Esophagus mucosa (tissue), 1 donor: ENCODE measurements around the gene ACSF2. TPM values are rescaled to one million over a fixed set of nuclear protein-coding genes. Genes with fewer than 3 reads are reported as not detected.
"Not testable (repeated sequence)": the region's sequence is repeated elsewhere in the genome, so short reads cannot be mapped to it uniquely, and the experiment has no call there.

Experiments
- ATAC-seq: fragments of 200-7000 bp; cut with Tn5 transposase; one replicate; pipeline ENCODE4 v1.9.1; 2020
- total RNA-seq: library from RNA; stranded (reverse); gene quantifications from one replicate; pipeline ENCODE4 v1.2.4, GENCODE V29; 2023
- donor health status: DM: yes; HTN: yes; CAD: no.

Gene ACSF2
- total RNA-seq, 1 donor from 2014 or later = 15.1 TPM

DNA sequence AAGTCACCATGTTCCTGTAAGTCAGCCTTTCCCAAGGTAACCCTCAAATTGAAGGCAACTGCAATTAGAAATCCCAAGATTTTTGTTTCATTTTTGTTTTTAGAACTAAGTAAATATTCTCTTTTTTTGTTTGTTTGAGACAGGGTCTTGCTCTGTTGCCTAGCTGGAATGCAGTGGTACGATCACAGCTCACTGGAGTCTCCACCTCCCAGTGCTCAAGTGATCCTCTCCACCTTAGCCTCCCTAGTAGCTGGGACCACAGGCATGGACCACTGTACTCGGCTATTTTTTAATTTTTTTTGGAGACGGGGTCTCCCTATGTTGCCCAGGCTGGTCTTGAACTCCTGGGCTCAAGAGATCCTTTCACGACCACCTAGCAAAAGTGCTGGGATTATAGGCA is 18.1 kb upstream of the ACSF2 start:
- ATAC-seq = no peak

DNA sequence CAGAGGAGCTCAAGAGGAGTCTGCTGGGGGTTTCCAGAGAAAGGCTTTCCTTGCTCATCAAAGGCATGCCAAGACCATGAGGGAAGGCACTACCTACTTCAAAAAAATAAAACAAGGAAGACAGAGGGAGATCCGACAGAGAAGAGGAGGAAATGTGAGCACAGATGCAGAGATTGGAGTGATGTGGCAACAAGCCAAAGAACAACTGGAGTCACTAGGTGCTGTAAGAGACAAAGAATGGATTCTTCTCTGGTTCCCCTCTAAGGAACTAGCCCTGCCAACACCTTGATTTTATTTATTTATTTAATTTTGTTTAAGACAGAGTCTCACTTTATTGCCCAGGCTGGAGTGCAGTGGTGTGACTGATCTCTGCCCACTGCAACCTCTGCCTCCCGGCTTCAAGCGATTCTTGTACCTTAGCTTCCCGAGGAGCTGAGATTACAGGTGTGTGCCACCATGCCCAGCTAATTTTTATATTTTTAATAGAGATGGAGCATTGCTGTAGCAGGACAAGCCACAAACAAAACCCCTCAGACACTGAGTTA is 13.8 kb upstream of the ACSF2 start:
- no peak for ATAC-seq

DNA sequence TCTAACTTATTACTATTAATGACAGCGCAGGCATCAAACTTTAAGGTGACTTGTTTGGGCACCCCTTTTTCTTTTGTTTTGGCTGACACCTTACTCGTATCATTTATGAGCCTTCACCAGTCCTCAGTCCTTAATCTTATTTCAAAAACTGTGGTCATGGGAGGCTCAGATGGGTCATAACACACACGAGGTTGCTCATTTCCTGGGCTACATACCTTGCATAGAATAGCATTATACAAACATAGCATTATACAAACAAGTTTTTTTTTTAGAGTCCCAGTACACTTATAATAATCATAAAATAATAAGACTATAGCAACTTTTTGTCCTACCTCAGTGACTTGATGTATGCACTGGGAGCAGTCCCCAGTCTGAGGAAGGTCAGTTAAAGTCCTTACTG is 11.2 kb upstream of the ACSF2 start:
- no peak for ATAC-seq

DNA sequence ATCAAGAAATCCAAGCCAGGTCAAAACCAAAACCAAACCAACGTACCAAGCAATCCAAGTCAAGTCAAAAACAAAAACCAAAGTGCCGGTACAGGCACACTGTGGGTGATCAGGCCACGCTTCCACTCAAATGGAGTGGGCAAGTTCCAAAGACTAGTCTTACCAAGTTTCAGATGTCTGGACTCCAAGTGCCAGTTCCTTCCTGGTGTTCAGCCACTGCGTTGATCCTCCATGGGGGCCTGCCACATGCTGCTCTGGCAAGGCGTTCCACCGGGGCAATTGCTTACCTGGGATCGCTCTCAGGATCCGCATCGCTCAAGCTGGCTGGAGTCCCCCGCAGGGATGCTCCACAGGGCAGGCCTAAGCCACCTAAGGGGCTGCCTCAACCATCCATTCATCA is 6.4 kb upstream of the ACSF2 start:
- ATAC-seq = not testable (repeated sequence)

DNA sequence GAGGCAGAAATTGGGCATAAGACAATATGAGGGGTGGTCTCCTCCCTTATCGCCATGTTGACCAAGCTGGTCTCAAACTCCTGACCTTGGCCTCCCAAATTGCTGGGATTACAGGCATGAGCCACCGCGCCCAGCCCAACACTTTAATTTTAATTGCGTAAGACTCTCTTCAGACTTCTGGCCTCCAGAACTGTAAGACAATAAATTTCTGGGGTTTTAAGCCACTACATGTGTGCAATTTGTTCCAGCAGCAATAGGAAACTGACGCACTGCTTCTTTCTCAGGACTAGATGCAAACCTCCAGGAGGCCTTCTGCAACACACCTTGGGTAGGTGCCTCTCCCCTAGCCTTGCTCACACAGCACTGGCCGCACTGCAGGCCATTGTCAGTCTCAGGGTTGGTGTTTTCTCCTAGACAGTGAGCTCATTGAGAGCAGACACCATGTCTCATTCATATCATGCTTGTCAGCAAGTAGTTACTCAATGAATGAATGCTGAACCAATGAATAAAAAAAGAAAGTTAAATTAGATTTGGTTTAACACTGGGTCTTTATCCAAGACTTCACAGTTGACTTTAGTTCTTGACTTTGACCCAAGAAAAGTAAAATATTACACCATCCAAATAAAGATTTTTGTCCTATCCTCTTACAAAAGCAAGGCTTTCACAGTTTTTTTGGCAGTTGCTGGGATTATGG is 5.5 kb upstream of the ACSF2 start:
- peak; percentile 25 for ATAC-seq

DNA sequence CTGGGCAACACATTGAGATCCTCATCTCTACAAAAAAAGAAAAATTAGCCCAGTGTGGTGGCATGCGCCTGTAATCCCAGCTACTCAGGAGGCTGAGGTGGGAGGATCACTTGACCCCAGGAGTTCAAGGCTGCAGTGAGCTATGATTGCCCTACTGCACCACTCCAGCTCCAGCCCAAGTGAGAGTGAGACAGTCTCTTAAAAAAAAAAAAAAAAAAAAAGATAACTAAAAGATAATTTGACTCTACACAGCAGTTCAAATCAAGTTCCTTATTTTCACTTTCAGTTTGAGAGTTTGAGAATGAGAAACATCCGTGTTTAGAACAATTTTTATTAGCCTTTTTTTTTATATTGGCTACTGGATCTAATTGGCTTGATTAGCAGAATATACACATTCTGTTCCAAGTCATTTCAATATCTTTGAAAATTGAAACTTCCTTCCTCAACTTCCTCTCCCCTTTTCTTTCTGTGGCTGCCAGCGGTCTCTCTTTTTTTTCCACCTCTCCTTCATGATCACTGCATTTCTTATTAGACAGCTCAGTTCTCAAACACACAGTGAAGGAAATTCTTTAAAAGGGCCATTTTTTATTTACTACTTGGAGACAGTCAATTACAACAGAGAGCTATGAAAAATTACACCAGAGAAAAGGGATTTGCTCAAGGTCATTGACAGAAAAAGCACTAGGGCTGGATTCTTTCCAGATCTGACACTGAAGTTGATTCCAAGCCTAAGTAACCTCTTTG is 4.5 kb upstream of the ACSF2 start:
- ATAC-seq = no peak

DNA sequence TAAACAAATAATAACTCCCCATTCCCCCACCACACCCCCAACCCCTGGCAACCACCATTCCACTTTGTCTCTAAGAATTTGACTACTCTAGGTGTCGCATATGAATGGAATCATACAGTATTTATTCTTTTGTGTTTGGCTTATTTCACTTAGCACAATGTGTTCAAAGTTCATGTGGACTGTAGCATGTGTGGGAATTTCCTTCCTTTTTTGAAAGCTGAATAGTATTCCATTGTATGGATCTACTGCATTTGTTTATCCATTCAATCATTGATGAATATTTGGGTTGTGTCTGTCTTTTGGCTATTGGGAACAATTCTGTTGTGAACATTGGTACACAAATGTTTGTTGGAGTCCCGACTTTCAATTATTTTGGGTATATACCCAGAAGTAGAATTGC is 3.3 kb upstream of the ACSF2 start:
- ATAC-seq = no peak

DNA sequence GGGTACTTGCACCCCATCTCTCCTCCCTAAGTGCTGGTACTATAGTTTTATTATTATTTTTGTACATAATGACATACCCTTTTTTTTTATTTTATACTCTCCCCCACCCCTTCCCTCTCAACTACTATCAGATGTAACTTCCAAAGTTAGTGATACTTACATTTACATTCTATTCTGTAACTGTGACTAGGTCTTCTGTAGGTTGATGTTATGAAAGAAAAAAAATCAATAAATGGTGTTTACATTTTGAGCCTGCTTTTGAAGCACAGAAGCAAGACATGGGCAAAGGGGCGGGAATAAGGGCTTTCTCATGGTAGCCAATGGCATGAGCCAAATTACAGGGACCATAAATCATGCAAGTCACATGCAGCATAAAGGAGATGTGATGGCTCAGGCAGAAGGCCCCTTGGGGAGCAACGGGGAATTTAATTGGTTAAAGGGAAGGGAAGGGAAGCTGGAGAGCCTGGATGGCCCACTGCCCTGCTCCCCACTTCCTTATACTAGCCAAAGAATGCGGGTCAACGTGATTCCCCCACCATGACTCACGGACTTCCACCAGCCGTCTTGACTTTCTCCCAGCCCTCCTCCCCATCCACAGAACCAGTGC is 2.4 kb upstream of the ACSF2 start:
- peak; percentile 24 for ATAC-seq

DNA sequence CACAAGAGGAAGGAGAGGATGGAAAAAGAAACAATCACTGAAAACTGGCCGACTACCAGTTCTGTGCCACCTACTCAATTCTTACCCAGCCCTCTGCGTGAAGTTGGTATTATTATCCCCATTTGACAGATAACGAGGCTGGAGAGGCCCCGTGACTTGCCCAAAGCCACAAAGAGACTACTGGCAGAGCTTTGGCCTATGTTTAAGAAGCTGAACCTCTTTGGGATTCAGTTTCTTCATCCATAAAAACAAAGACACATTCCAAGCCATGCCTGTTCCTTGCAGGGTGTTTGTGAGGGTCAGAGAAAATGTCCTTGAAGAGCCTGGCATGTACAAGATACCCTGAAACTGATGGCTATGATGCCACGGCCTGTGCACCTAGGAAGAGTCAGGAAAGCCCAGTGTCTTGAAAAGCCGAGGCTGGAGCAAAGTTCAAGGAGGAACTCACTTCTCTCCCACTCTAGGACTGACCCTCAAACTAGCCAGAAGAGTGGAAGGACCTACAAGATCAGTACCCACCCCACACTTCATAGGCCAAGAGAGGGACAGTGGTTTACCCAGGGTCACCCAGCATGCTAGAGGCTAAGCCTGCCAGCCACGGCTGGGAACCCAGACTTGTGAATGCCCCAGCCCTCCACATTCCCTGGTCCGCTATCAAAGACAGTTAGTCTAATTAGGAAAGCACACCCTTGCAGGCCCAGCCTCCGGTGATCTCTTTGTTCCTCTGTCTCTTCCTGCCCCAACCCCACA is 1.6 kb upstream of the ACSF2 start:
- ATAC-seq = no peak

DNA sequence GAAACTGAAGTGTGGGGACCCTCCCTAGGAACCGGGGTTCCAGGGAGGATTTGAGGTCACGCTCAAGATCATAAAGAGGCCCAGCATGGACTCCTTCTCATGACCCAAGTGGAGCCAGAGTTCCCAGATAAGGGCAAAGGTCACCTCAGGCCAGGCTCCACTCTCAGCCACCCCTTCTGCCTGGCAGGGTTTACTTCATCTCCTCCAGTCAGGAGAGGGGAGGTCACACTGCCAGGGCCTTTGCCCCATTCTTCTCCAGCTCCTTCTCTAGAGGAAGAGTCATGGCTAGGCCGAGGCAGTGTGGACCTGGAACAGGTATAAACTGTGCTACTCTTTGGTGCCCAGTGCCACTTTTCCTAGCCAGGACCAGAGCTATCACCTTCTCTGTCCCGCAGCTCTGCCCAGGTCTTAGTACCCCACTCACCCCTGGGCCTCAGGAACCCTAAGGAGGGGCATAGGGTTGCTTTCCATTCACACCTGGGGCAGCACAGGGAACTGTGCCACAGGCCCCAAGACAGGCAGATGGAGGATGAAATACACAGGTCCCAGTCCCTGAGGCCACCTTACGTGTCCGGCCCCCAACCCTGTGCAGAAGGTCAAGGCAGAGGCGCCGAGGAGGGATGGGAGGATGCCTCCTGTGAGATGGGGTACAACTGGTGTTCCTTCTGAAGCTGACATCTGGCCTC is 879 bp upstream of the ACSF2 start:
- no peak for ATAC-seq

DNA sequence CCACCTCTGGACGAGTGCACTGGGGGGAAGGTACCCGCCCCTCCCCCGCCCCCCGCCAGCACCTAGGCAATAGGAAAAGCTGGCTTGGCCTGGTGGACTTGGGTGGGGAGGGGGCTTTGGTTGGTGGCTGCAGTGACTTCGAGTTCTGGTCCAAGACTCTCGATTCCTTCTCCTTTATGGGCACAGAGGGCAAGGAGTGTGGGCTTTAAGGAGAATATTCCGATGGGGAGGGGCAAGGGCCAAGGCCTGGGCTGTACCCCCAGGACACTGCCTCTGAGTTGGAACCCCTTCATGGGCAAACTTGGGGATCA is 409 bp downstream of the ACSF2 start:
- no peak for ATAC-seq

DNA sequence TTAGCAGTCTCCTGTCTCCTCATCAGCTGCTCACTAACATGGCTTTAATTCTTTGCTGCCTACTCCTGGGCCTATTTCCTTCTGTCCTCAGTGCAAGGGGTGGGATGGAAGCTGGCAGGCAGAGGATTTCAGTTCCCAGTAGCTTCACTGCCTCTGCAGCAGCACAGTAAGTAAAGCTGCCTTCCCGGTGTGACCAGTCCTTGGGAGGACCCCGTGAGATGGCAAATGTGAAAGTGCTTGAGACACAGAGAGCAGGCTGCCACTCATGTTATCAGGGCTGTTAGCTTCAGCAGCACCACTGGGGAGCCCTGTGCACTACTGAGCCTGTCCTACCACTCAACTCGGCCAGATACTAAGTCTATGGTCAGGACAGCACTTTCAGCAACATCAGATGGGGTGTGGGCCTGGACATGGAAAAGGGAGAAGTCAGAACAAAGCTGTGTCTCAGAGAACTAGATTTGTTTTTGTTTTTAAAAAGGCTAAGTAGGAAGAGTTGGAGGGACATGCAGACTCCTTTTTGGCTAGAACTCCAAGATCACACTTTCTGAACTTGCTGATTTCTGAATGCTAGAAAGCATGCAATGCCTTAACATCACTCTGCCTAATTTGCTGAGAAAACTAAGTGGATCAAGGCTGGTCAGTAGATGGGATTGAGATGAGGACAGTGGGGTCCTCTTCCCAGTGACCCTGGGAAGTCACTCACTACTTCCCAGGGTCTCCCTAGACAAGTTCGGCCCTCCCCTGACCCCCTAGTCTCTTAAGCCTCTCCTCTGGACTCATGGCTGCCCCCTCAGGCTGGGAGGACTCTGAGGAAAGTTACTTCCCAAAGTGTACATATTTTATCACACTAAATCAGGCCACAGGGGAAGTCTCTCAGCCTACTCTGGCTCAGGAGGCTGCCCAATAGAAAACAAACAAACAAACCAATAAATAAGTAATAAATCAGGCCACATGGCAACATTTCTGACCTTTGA is 1.1 kb downstream of the ACSF2 start:
- peak; percentile 25 for ATAC-seq

DNA sequence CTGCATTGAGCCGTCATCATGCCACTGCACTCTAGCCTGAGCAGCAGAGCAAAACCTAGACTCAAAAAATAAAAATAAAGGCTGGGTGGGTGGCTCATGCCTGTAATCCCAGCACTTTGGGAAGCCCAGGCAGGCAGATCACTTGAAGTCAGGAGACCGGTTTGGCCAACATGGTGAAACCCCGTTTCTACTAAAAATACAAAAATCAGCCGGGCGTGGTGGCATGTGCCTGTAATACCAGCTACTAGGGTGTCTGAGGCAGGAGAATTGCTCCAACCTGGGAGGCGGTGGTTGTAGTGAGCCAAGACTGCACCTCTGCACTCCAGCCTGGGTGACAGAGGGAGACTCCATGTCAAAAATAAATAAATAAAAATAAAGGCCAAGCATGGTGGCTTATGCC is 2.1 kb downstream of the ACSF2 start:
- ATAC-seq = not testable (repeated sequence)

DNA sequence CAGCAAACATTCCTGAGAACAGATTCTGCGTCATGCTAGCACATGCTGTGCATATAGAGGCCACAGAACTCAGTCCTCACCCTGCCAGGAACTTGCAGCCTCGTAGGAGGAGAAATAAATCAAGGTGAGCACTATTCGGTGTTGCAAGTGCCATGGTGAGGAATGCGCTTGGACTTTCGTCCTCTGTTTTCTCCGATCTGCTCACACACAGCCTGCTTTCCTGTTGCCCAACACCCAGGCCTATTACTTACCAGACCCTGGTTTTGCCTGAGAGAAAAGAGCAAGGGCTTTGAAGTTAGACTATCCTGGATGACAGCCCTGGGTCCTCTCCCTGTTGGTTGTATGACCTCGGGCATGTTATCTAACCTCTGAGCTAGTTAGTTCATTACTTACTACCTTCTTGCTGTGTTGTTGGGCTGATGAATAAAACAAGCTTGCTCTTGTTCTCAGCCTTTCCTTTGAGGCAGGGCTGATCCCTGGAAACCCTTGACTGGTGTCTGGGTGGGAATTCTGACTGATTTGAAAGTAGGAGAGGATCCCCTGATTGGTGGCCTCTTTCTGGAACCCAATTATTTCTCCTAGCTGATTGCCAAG is 2.9 kb downstream of the ACSF2 start:
- ATAC-seq = peak; percentile 79

DNA sequence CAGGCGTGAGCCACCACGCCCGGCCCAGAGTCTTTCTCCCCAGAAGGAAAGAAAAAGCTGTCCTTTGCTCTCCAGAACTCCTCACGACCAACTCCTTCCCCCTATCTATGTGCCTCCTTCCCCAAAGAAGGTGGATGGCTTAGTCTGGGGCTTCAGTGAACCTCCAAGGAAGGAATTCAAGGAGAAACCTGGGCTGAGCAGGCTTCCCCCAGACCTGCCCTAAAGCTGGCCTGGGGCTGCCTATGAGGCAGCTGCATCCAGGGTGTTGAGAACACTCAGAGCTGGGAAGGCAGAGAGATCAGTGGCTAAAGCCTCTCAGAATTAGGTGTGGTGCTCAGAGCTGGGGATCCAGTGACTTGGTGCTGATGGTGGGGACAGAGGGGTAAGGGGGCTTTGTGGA is 3.8 kb downstream of the ACSF2 start:
- ATAC-seq = no peak

DNA sequence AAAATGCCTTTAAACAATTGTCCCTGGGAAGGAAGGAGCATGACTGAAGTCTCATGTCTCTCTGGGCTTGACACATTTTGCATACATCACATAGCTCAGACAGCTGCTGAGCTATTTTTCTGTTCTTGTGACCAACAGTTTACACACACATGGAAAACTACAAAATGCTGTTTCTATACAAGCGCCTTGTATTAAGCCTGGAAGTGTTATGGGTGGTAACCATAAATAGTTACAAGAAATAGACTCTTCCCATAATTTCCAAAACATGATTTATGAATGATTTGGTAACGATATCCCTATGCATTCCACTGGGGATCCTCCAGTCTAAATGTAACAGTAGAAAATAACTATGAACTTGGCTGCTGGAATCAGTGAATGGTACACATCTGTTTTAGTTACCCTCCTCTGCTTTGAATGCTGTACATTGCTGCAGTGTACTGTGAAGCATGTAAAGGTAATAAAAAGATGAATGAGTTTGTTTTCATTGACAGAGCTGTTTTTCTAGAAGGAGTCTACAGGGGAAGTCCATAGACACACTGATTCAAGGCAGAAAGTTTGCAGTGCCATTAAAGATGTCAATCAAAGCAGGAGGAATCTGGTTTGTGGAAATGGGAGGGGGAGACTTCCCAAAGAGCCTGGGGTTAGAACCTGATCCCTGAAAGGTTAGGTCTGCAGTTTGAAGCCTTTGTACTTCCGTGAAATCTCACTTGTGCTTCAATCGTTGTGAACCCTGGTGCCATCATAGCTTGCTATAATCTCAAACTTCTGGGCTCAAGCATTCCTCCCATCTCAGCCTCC is 5.0 kb downstream of the ACSF2 start:
- no peak for ATAC-seq

DNA sequence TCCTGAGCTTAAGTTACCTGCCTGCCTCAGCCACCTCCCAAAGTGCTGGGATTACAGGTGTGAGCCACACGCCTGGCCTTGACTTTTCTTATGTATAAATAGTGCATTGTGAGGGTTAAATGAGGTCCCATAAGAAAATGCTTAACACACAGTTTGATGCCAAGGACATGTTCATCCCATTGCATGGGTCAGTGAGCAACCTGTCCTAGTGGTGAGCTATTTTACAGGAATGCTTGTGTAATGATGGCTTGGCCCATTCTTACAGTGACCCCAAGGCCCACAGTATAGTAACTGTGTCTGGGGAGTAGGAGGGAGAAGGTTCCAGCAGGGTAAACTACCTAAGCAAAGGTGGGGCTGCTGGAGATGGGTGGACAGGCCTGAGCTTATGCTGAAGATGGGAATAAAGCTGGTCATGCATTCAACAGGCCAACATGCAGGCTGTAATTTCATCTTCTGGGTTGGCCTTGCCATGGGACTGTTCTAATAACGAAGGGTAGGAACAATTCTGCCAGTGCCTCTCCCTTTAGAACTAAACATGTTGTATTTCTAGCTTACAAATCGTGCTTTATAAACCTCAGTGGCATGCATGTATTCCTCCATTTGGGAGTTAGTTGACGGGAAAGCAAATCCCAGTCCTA is 6.2 kb downstream of the ACSF2 start:
- ATAC-seq = no peak

DNA sequence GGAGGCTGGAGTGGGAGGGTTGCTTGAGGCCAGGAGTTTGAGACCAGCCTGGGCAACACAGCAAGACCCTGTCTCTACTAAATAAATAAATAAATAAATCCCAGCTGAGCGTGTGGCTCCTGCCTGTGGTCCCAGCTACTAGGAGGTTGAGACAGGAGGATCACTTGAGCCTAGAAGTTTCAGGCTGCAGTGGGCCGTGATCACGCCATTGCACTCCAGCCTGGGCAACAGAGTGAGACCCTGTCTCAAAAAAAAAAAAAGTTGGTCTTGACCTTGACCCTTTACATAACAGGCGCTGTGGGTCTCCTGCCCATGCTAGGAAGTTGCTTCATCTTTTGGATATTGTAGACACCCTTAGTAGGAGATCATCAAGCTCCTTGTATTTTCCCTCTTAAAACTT is 11.4 kb downstream of the ACSF2 start:
- no peak for ATAC-seq

DNA sequence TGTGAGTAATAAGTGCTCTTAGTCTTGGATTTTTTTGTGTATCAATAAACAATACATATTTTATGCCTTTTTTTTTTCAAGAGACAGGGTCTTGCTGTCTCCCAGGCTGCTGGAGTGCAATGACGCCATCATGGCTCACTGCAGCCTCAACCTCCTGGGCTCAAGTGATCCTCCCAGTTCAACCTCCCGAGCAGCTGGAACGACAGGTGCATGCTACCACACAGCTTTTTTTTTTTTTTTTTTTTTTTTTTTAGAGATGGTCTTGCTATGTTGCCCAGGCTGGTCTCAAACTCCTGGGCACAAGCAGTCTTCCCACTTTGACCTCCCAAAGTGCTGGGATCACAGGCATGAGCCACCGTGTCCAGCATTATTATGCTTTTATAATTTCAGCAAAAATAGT is 13.0 kb downstream of the ACSF2 start:
- no peak for ATAC-seq
